ENCODE data around the gene HS3ST3B1.

The HS3ST3B1 gene

DNA sequence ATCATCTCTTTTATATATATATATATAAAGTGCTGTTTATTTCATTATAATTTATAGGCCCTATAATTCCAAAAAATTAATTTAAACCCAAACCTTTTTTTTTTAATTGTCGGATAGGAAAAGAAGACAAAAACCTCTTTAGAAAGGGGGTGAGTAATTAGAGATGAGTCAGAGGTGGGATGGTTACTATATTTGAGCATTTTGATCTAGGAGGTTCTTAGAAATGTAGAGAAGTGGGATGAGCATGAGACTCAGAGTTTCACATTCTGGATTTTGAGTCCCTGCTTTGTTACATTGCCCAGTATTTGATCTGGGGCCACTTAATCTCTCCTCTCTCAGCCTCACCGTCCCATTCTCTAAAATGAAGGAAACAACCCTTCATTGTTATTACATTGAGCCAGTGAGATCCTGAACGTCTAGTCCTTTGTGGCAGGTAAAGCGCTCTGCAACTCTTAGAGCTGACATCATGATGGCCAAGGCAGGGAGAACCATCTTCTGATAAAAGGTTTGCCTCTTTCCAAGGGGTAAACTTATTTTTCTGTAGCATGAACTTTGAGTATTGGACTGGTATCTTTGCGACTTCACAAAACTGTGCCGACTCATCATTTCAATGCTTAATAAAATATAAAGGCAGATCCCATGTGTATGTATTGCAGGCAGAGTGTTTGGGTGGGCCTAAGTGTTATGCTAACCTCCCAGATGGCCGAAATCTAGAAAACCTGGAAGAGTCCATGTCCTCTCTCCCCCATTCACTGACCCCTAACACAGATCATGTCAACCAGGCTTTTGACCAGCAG, 21.3 kb downstream of the HS3ST3B1 start:
- DNase-seq: no peak

DNA sequence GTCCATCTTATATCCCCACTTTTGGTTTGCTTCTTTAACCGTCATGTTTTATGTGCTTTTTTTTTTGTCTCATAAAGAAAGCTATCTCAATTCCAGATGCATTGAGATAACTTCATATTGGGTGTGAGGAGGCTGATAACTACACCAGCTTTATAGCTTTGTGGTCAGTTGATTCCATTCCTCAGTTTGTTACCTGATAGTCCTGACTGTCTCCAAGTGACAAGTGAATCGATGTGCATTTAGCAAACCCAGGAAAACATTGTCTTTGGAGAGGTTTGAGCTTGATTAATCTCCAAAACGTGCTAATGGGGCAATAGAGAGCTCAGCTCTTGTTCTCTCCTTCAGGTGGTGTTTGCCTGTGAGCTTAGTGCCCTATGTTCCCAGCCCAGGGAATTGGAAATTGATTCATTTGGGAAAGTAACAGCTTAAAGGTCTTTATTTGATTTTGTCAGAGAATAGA, 22.7 kb downstream of the HS3ST3B1 start:
- no peak for DNase-seq

DNA sequence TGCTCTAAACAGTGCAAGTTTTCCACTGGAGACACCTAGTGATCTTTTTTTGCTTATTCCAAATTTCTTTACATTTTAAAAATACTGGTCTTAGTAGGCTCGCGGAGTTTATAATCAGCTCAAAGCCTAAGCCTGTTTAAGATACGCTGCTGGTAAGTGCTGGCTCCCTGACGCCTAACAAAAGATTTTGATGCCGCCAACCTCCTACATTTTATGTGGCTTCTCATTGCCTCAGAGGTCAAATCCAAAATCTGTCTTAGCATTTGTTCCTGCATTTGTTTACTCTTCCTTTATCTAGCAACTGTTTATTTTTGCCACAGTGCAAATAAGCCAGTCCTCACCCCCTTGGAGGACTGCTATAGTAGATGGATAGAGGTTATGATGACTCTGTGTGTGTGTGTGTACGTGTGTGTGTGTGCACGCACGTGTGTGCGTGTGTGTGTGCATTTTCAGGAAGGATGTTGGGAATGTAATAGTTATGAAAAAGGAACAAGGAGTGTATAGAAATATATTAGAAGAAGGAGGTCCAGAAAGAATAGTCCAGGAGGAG, 24.8 kb downstream of the HS3ST3B1 start:
- no peak for DNase-seq

DNA sequence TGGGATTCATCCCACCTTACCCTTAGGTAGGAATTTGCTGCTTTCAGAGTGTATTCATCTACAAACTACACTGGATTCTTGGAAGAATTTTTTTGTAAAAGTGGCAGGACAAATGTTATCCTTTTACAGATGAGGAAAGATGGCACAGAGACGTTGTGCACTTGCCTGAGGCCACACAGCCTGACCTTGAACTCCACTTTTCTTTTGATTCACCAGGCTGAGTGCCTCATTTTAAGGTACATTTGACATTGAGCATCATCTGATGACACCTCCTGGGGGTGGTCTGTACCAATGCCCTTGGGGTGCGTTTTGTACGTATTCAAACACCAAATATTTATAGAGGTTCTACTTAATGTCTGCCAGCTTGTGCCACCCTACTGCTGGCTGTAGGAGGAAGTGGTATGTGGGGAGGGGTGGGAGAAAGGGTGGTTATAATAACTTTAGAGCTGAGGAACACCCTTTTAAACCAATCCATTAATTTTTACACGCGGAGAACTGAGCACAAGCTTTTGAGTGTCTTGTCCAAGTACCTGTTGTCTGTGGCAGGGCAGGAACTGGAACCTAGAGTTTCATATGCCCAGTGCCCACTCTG, 29.1 kb downstream of the HS3ST3B1 start:
- DNase-seq: no peak

DNA sequence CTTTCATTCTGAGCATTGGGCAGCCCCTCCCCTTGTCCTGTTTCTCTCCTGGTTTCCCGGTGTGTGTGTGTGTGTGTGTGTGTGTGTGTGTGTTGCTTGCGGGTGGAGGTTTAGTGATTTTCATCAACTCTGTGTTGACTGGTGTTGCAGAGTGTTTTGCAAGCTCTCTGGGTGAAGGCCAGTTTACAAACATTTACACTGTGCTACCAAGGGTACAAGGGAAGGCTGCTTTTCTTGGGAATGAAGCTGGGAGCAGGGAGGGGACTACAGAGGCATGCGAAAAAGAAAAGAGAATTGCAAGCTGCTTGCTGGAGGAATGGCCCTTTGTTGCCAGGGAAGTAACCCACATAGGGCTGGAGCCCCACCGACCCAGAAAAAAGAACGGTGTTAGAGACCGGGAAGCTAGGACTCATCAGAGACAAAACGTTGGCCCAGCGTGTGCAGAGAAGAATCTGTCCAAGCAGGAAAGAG, 29.6 kb downstream of the HS3ST3B1 start:
- DNase-seq: no peak

DNA sequence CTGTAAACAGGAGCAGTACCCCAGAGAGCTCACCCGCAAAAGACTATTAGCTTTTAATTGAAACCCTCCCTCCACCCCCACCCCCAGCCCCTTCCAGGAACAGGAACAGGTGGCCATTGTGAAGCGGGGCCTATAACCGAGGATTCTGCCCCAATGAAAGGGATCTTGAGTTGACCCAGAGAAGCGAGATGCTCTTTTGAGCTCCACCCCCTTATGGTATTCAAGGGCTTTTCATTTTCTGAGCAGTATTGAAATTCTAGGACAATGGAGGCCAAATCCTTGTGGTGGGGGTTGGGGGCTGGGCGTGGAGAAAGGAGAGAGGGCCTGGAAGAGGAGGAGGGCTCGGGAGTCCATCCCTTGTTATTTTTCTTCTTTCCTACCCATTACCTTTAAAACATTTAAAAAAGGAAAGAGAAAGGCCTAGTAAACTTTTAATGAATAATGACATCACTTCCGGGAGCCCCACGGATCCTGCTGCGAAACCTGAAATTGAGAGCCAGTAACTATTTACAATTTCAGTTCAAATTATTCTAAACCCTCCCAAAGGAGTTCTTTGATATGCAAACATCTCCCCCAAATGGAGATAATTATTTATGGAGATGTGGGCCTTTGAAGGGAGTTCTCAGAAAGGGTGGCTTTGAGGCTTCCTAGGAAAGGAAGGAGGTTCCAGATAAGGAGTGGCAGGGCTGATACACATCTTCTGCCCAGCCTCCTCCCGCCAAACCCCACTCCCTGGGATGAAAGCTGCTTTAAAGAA, 30.5 kb downstream of the HS3ST3B1 start:
- no peak for DNase-seq

DNA sequence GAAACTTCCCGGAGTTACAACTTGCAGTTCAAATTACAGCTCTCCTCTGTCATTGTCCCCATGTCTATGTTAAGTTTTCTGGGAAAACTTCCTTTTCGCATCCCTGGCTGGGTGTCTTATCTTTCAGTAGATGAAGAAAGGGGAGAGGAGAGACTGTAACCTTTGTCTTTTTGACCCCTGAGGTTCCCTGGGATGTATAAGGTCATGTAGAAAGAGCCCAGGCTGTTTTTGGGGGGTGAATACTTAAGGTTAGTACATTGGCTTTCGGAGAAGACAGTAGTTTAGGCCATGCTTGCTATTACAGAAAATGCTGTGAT, 31.1 kb downstream of the HS3ST3B1 start:
- DNase-seq: no peak

DNA sequence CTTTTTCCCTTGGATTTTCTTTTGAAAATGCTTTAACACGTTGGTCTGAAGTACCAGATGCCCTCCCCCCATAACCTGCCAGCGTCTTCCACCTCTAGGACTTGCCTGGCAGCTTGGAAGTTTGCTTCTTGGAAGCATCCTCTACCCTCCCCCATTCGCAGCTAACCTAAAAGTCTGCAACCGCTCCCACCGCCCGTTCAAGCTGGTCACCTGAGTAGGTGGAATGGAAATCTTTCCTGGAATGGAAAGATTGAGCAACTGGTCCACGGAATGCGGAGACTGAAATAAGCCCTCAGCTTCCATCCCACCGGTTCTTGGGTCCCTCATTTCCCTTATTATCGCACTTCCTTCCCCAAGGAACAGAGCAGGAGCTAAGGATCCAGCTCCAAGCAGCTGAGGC, 31.4 kb downstream of the HS3ST3B1 start:
- DNase-seq: no peak

DNA sequence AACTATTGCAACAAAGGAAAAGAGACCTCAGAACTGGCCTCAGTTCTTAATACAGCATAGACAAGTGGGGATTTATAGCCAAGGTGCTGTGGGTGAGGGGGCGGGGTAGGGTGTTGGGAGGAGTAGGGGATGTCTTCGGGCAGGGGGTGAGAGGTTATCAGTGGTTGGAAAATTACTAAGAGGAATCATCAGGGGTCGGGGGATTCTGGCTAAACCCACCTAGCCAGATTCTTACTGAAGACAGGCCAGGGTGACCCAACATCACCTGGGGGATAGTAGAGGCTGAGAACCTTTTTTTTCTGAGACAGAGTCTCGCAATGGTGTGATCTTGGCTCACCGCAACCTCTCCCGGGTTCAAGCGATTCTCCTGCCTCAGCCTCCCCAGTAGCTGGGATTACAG, 32.6 kb downstream of the HS3ST3B1 start:
- no peak for DNase-seq

DNA sequence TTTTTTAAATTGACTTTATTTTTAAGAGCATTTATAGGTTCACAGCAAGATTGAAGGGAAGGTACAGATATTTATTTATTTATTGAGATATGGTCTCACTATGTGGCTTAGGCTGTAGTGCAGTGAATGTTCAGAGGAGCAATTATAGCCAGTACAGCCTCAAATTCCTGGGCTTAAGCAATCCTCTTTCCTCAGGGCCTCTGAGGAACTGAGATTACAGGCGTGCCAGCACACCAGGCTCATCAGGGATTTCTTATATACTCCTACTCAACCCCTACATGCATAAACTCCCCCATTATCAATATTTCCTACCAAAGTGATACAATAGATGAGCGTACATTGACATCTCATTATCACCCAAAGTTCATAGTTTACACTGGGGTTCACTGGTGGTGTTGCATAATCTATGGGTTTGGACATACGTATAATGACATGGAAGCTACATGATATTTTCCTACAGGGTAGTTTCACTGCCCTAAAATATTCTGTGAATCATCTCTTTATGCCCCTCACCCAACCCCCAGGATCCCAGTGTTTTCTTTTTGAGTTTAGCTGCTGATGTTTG, 33.5 kb downstream of the HS3ST3B1 start:
- no peak for DNase-seq

DNA sequence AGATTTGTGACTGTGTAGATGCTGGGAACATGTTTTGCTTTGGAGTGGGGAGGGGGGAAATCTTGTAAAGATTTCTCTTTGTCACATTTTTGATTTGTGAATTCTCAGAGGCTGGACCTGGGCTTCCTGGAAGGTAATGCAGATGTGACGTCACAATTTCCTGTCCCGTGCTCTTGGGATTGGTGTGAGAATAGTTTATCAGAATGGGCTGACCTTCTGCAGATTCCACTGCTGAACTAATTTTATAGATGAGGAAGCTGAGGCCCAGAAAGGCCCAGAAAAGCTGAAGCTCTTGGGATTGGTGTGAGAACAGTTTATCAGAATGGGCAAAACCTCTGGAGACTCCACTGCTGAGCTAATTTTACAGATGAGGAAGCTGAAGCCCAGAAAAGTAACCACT, 34.0 kb downstream of the HS3ST3B1 start:
- no peak for DNase-seq

DNA sequence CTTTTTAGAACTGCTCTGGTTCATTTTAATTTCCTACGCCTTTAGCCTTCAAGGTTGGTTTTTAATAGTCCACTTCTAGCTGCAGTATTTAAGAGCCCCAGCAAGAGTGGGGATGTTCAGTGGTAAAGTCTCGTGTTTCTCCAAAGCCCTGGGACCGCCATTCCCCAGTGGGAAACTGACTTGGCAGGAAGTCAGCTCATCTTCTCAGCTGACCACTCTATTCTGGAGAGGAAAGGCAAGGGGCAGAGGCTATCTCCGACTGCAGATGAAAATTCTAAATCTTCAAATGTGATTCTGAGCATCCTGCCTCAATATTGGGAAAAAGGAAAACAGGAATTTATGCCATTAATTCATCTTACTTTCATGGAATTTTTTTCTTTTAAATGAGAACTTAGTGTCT, 35.5 kb downstream of the HS3ST3B1 start:
- DNase-seq: no peak

DNA sequence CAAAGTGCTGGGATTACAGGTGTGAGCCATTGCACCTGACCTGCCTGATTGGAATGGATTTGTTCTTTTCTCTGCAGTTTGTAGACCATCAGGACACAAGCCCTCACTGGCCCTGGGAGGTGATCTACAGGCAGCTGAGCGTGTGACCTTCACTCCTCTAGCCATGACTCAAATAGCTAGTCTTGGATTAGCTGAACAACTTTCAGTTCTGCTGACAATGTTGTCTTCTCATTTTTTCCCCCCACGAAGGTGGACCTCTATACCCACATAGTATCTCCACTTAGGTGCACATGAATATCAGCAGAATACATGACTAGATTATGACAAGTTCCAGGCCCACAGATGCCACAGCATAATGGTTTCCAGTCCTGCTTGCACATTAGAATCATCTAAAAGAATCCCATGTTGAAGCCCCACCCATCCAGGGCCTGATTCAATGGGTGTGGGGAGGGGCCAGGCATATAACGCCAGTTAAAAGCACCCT, 36.8 kb downstream of the HS3ST3B1 start:
- DNase-seq: no peak

DNA sequence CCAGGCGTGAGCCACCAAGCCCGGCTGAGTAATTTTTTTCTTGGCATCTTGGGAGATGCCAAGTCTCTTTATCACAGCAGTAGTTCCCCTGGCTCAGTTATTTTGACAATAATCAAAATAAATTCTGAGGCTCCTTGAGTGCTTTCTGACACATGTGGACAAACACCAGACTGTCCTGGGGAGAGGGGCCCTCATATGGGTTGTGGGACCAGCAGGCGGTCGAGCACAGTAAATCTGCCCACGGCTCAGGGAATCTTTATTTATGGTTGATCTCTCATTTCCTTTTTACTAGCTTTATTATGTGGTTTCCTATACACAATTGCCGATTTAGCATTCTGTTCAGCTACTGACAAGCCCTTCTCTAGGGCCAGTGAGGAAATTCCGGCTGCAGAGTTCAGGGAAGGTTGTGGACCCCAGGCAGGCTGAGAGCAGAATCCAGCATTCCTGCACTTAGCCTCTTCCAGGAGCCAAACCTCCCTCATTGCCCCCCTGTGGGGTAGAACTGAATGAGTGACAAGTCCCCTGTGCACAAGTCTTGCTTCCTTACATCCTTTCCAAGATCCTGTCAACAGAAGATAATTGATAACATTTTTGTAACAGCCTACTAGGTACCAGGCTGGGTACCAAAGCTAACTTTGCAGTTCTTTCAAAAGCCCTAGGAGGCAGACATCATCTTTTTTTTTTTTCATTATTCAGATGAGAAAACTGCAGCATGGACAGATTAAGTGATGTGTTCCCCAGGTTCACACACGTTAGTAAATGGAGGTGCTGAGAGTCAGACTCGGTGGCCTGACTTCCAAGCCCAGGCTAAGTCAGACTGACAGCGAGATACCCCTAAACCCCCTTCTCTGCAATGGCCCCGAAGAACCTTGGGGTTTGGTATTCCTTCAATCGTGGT, 40.2 kb downstream of the HS3ST3B1 start:
- no peak for DNase-seq

DNA sequence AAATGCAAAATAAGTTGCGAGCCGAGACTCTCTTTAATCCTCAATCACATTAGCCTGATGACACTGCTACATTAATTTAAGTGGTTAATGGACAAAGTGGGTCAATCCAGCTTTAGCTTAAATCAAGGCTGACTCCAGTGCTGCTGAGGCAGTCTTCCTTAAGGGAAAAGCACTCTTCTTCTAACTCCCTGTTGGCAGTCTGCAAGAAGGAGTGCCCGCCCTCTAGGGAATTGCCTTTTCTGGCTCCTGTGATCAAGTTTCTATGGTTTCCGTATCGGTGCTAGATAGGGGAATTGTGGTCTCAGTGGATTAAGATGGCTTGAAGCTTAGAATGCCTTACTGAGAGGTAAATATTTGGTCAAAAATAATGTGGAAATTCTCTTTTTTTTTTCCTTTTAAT, 41.0 kb downstream of the HS3ST3B1 start:
- DNase-seq: no peak

DNA sequence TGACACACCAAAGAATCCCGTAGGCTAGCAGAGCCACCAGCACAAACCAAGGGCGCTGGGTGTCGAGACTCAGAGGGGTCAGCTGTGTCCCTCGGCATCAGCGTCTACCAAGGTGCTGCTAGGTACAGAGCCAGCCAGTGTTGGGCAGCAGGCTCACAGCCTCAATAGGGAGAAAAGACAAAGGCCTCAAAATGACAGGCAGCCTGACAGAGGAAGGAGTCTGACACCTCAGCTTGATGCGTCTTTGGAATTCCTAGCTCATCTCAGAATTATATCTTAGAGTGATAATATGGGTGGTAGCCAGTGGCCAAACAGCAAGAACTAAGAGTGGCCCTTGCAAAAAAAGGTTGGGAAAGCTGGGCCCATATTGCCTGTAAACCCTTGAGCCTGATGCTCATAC, 45.9 kb downstream of the HS3ST3B1 start:
- DNase-seq: no peak

DNA sequence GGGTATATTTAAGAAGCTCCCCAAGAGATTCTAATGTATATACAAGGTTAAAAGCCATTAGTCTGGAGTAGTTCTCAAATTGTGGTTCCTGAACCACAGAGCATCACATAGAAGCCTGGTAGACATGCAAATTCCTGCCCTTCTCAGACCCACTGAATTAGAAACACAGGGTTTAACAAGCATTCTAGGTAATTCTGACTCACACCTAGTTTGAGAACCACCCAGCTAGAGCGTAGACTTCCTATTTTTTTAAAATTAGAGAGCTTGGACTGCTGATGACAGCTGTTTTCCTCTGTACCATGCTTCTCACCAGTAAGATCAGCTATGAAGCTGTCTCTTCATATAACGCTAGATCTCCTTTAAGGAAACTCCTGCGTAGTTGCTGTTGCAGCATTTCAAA, 50.6 kb downstream of the HS3ST3B1 start:
- DNase-seq: no peak

DNA sequence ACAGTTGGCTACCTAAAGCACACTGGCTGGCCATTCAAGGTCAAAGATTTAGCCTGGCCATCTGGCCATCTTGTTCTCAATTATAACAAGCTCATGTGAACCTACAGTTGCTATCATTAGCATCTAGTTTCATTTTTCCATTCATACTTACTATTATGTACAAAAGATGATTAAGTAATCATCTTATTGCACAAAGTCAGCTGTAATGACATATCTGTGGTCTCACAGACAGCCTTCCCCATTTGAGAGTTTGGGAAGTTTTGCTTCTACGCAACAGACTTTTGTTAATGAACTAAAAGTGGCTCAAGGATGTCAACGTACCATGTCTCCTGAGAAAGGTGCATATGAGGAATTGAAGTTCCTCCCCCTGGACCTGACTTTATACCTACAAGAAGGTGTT, 51.3 kb downstream of the HS3ST3B1 start:
- no peak for DNase-seq

DNA sequence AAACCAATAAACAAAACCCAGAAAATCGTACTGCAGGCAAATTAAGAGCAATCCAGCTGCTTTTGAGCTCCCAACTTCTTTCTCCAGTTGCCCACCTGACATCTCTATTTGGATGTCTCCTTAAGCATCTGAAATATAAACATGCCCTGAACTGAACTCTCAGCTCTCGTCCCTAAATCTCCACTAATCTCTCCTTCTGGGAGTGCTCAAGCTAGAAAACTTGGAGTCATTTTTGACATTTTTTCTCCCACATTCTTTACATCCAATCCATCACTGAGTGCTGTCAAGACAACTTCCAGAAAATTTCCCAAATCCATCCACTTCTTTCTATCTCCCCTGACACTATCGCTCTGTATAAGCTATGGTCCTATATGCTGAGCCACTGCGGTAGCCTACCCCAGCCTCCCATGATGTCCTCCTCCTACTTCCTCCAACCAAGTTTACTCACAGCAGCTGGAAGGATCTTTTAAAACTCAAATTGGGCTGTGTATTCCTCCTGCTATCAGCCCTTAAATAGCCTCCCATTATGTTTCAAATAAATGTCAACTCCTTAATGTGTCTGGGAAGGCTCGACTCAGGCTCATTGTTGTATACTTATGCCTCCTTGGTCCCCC, 53.1 kb downstream of the HS3ST3B1 start:
- no peak for DNase-seq

DNA sequence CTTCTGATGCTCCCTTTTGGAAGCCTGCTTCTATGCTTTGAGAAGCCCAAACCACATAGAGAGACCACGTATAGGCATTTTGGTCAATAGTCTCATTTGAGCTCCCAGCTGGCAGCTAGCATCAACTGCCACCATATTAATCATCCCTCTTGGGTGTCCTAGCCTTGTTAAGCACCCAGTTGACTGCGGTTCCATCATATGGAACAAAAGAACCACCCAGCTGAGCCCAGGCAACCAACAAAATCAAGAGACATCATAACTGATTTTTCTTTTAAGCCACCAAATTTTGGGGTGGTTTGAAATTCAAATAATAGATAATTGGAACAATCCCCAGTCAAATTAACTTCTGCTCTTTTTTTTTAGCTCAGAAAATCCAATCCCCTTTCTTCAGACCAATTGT, 53.9 kb downstream of the HS3ST3B1 start:
- no peak for DNase-seq

DNA sequence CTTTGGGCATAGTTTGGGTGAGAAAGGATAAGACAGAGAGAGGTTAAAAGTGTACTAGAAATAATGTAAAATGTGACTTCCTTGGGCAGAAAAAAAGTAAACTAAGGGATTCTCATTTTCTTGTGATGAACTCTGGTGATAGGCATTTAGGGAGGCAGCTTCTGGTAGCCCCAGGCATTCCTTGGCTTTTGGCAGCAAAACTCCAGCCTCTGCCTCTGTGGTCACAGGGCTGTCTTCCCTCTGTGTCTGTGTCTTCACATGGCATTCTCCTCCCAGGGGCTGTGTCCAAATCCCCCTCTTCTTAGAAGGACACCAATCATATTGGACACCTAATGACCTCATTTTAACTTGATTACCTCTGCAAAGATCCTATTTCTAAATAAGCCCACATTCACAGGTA, 54.7 kb downstream of the HS3ST3B1 start:
- no peak for DNase-seq

Data from NCI-H146 (cell line).